Measurements from ENCODE around the gene ATE1.

ATE1 gene

DNA sequence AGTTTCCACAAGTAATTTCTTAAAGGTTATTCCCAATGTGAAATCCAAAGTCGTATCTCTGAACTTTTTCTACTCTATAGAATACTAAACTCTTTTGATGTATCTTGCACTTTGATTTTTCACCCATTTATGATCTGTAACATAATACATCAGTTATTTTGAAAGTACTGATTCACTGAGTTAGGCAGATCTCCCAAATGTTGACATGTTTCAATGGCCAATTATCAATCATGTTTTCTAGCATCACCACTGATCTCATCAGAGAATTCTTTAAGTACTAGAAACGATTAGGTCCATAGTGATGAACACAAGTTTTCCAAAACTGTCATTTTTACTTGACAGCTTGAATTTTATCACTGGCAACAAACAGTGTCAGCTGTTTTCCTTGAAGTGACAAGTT is 119.0 kb downstream of the ATE1 start:
- TF ChIP-seq, protein P1, sequence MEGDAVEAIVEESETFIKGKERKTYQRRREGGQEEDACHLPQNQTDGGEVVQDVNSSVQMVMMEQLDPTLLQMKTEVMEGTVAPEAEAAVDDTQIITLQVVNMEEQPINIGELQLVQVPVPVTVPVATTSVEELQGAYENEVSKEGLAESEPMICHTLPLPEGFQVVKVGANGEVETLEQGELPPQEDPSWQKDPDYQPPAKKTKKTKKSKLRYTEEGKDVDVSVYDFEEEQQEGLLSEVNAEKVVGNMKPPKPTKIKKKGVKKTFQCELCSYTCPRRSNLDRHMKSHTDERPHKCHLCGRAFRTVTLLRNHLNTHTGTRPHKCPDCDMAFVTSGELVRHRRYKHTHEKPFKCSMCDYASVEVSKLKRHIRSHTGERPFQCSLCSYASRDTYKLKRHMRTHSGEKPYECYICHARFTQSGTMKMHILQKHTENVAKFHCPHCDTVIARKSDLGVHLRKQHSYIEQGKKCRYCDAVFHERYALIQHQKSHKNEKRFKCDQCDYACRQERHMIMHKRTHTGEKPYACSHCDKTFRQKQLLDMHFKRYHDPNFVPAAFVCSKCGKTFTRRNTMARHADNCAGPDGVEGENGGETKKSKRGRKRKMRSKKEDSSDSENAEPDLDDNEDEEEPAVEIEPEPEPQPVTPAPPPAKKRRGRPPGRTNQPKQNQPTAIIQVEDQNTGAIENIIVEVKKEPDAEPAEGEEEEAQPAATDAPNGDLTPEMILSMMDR (IDR thresholded peaks at IDR 0.05; ENCODE audit: borderline replicate concordance, control extremely low read depth, extremely low read depth, insufficient read depth, missing control alignments), result no peak
- in situ Hi-C loops (cut with MboI; ENCODE audit: low sequenced_read_pairs, unreplicated experiment), result no loop called here
- no peak for DNase-seq (ENCODE audit: low spot score)

DNA sequence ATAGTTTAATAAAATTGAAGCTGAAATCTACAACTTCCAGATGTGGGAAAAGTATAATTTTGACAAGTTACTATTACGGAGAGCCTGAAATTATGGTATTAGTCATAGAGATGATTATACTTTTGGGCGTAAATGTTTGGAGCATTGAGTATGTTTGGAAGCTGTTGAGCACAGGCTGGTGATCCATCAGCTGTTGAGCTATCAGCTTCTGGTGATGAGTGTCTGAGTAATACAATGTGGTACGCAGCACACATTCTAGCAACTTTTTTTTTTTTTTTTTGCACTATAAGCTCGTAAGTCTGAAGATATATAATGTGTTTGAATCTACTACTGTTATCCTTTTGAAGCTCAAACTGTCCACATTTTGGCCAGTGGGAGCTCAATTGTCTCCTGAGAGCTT is 123.4 kb downstream of the ATE1 start:
- DNase-seq (ENCODE audit: low spot score), result no peak
- in situ Hi-C loops (cut with MboI; ENCODE audit: low sequenced_read_pairs, unreplicated experiment), result no loop called here
- TF ChIP-seq, protein P1 (IDR thresholded peaks at IDR 0.05; ENCODE audit: borderline replicate concordance, control extremely low read depth, extremely low read depth, insufficient read depth, missing control alignments), result no peak

DNA sequence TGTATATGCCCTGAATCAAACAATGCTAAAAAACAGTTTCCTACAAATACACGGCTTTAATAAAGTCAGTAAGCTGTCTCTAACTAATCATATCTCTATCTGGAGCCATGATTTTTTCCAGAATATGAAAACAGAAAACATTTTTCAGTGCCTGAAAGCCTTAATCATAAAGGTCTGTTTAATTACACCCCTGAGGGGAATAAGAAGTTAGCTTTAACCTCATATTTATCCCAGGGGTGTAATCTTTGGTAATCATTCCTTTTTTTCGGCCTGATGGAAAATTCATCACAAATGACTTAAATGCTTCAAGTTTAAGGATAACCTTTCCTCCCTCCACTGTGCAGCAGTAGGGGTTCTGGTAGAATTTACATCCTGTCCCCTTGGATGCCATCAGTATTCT is 124.2 kb downstream of the ATE1 start:
- TF ChIP-seq, protein P1 (IDR thresholded peaks at IDR 0.05; ENCODE audit: borderline replicate concordance, control extremely low read depth, extremely low read depth, insufficient read depth, missing control alignments), result no peak
- DNase-seq (ENCODE audit: low spot score), result no peak
- in situ Hi-C loops (cut with MboI; ENCODE audit: low sequenced_read_pairs, unreplicated experiment), result no loop called here

DNA sequence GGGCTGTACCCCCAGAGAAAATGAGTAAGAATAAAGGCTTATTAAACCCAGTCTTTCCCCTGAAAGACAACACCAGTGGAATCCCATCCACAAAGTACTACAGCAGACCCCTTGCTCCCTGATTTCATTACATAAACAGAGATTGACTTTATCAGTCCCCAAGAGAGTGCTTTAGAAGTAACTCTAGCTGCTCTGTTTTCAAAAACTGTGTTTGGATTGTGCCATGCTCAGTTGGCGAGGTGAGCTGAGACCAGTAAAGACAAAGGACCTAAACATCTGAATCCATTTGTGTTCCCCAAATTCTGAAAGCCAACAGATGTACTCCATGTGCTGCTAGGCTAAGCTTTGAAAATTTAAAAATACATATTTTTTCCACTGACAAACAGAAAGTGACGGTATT is 127.0 kb downstream of the ATE1 start:
- DNase-seq (ENCODE audit: low spot score), result no peak
- in situ Hi-C loops (cut with MboI; ENCODE audit: low sequenced_read_pairs, unreplicated experiment), result no loop called here
- TF ChIP-seq, protein P1 (IDR thresholded peaks at IDR 0.05; ENCODE audit: borderline replicate concordance, control extremely low read depth, extremely low read depth, insufficient read depth, missing control alignments), result no peak

DNA sequence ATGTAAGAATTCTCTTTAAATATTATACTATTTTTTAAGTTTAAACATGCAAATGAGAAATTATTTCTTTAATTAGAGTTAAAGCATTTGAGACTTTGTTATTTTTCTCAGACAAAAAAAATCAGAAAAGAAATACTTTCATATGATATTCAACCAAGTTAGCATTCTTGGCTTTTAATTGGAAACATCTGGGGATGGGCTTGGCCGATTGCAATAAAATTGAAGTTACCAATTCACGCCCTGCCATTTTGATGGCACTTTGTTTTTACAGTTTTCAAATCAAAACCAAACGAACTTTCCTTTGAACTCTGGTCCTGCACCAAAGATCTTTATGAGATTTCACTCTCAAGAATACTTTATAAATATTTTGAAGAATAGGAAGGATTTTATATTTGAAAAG is 127.7 kb downstream of the ATE1 start:
- no peak for DNase-seq (ENCODE audit: low spot score)
- in situ Hi-C loops (cut with MboI; ENCODE audit: low sequenced_read_pairs, unreplicated experiment), result no loop called here
- TF ChIP-seq, protein P1 (IDR thresholded peaks at IDR 0.05; ENCODE audit: borderline replicate concordance, control extremely low read depth, extremely low read depth, insufficient read depth, missing control alignments), result no peak

DNA sequence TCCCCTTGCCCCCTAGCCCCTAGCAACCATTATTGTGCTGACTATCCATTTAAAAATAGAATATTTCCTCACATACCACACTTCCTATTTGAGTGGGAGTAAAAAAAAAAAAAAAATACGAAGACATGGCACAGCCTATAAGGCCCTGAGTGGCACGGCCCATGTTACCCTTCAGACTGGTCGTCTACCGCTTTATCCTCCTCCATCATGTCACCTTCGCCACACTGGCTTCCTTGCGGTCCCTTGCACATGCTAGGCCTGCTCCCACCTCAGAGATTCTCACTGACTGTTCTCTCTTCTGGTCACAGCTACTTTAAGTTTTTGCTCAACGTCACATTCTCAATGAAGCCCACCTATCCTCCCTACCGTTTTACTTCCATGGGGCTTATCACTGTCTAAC is 130.3 kb downstream of the ATE1 start:
- TF ChIP-seq, protein P1 (IDR thresholded peaks at IDR 0.05; ENCODE audit: borderline replicate concordance, control extremely low read depth, extremely low read depth, insufficient read depth, missing control alignments), result no peak
- no peak for DNase-seq (ENCODE audit: low spot score)
- in situ Hi-C loops (cut with MboI; ENCODE audit: low sequenced_read_pairs, unreplicated experiment), result no loop called here

DNA sequence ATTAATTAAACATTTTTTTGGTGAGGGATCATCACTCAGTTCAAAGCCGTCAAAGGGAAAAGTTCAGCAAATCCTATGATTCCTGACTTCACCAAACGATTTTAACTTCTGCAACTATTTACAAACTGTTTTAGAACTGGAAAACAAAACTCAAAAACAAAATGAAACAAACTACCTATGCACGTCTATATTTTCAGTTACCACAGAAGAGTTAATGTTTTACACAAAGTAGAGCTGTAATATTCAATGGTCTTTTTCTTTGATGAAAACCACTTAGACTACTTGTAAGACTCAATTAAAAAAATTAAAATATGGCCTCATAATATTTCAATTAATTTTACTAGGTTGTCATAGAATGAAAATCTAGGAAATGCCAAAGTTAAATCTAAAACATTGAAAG is 131.5 kb downstream of the ATE1 start:
- in situ Hi-C loops (cut with MboI; ENCODE audit: low sequenced_read_pairs, unreplicated experiment), result no loop called here
- TF ChIP-seq, protein P1 (IDR thresholded peaks at IDR 0.05; ENCODE audit: borderline replicate concordance, control extremely low read depth, extremely low read depth, insufficient read depth, missing control alignments), result no peak
- no peak for DNase-seq (ENCODE audit: low spot score)

All from GM13976 (cell line).